SU-DHL-6 (cell line): ENCODE data around the gene CLSTN2.

ENCODE experiments used
- CTCF ChIP-seq: fragments of 200-600 bp; sonication (generic); IDR thresholded peaks from one replicate; pipeline ENCODE4 v1.5.1; 2017; ENCODE audit warnings: antibody characterized with exemption, mild to moderate bottlenecking, low read length, moderate library complexity; ENCODE audit not compliant: insufficient read depth, poor library complexity, severe bottlenecking
- EZH2phosphoT487 ChIP-seq: fragments of 200-600 bp; sonication (generic), shearing (Covaris generic); conservative IDR thresholded peaks from 2 replicates; pipeline ENCODE4 v1.6.1; 2018; ENCODE audit warnings: mild to moderate bottlenecking, antibody characterized with exemption, low read length, moderate library complexity, mixed read lengths

GRCh38 chr3:140088058-140088457 is 153.1 kb downstream of the CLSTN2 start:
- TF ChIP-seq CTCF (no peak), EZH2phosphoT487 (no peak)
